Lower leg skin (tissue), 3 donors: Measurements from ENCODE around the gene THSD4.

Source experiments
- CTCF ChIP-seq, 3 donors: fragments of 450-650 bp; IDR thresholded peaks; one replicate each; pipeline ENCODE4 v1.5.1; 2016; ENCODE audit warnings: antibody characterized with exemption in 3 of 3, mild to moderate bottlenecking in 3 of 3, moderate library complexity in 2 of 3
- POLR2A ChIP-seq, 2 donors: fragments of 450-650 bp; IDR thresholded peaks; one replicate each; pipeline ENCODE4 v1.6.1; 2016 to 2017; ENCODE audit warnings: antibody characterized with exemption in 2 of 2, mild to moderate bottlenecking in 1 of 2, moderate library complexity in 1 of 2

GRCh38 chr15:71454462-71454996 is 339.3 kb downstream of the THSD4 start:
- TF ChIP-seq CTCF (IDR thresholded peaks at IDR 0.05) (no peak), POLR2A (IDR thresholded peaks at IDR 0.05) (no peak)
